Smooth muscle cell (in vitro differentiated cells): ENCODE results near the gene NEK6. TPM values are rescaled to one million over a fixed set of nuclear protein-coding genes. Genes with fewer than 3 reads are reported as not detected.

Experiments used
- DNase-seq: peaks from one replicate; lab custom pipeline; 2025; ENCODE audit not compliant: unreplicated experiment; lab: John Stamatoyannopoulos, UW
- H2AFZ ChIP-seq: fragments of 200-600 bp; sonication (generic); 2 replicates; pipeline ENCODE4 v1.6.0; 2016; ENCODE audit warnings: antibody characterized with exemption, low read depth, mild to moderate bottlenecking
- H3F3A ChIP-seq: fragments of 200-600 bp; sonication (generic); 2 replicates; pipeline ENCODE4 v1.6.0; 2017; ENCODE audit warnings: antibody characterized with exemption, low read depth
- H3K27ac ChIP-seq: fragments of 200-600 bp; sonication (generic); 2 replicates; pipeline ENCODE4 v1.5.1; 2016; ENCODE audit warnings: low read depth, mild to moderate bottlenecking
- H3K27me3 ChIP-seq: fragments of 200-600 bp; sonication (generic); 2 replicates; pipeline ENCODE4 v1.6.1; 2016; ENCODE audit warnings: low read depth, mild to moderate bottlenecking
- H3K36me3 ChIP-seq: fragments of 200-600 bp; sonication (generic); 2 replicates; pipeline ENCODE4 v1.5.1; 2016; ENCODE audit warnings: low read depth
- H3K4me1 ChIP-seq: fragments of 200-600 bp; sonication (generic); 2 replicates; pipeline ENCODE4 v1.5.1; 2016; ENCODE audit warnings: low read depth
- H3K4me2 ChIP-seq: fragments of 200-600 bp; sonication (generic); 2 replicates; pipeline ENCODE4 v1.6.0; 2016; ENCODE audit warnings: mild to moderate bottlenecking
- H3K4me3 ChIP-seq: fragments of 200-600 bp; sonication (generic); 2 replicates; pipeline ENCODE4 v1.5.1; 2016; ENCODE audit warnings: mild to moderate bottlenecking
- H3K79me2 ChIP-seq: fragments of 200-600 bp; sonication (generic); 2 replicates; pipeline ENCODE4 v1.6.0; 2016; ENCODE audit warnings: low read depth, mild to moderate bottlenecking
- H3K9ac ChIP-seq: fragments of 200-600 bp; sonication (generic); 2 replicates; pipeline ENCODE4 v1.6.0; 2016; ENCODE audit warnings: low read depth
- H3K9me3 ChIP-seq: fragments of 200-600 bp; sonication (generic); replicated peaks from 2 replicates; pipeline ENCODE4 v1.5.1; 2016; ENCODE audit warnings: low read depth
- H4K20me1 ChIP-seq: fragments of 200-600 bp; sonication (generic); 2 replicates; pipeline ENCODE4 v1.6.0; 2016; ENCODE audit warnings: low read depth
- CTCF ChIP-seq: fragments of 200-600 bp; sonication (generic); IDR thresholded peaks from 2 replicates; pipeline ENCODE4 v1.5.1; 2017; ENCODE audit warnings: borderline replicate concordance, mild to moderate bottlenecking, antibody characterized with exemption; ENCODE audit not compliant: insufficient read depth, poor library complexity, severe bottlenecking
- WGBS: methylation state at CpG from one replicate; pipeline ENCODE4 v1.1.7; 2016; ENCODE audit warnings: low lambda C conversion rate; 5-methylcytosine and 5-hydroxymethylcytosine counted together
- polyA plus RNA-seq: library from polyadenylated mRNA; unstranded; fragments of >200 nt; fragmentation: Nextera tagmentation; extraction: Ambion mirVana; gene quantifications from 2 replicates; pipeline ENCODE4 v1.2.1, GENCODE V29; 2016
- total RNA-seq: library from RNA; depleted of rRNA; stranded (reverse); fragments of >200 nt; gene quantifications from 2 replicates; pipeline ENCODE4 v1.2.3, GENCODE V29; 2014

The NEK6 gene
- total and polyA plus RNA-seq, 2 experiments from 2014 or later, result 45.9 to 108 TPM

GRCh38 chr9:124321416-124321815, 63.7 kb downstream of the NEK6 start:
- H3K4me3 ChIP-seq, result no peak overlapping the region
- no peaks in the 10 kb centered on the region for H3K27me3 ChIP-seq
- no peaks in the 10 kb centered on the region for H3F3A ChIP-seq
- TF ChIP-seq CTCF, result no peak
- WGBS, result 93% methylated on average over 12 of the region's 12 CpGs
- no peak overlapping the region for H3K9ac ChIP-seq
- no peak overlapping the region for H3K27ac ChIP-seq
- no peak for DNase-seq
- no peaks in the 10 kb centered on the region for H3K36me3 ChIP-seq
- peaks cover 67% of the 10 kb centered on the region for H4K20me1 ChIP-seq
- no peaks in the 10 kb centered on the region for H3K79me2 ChIP-seq
- no peaks in the 10 kb centered on the region for H3K4me1 ChIP-seq
- no peak overlapping the region for H3K4me2 ChIP-seq
- H3K9me3 ChIP-seq, result no peaks in the 10 kb centered on the region
- H2AFZ ChIP-seq, result no peak overlapping the region

DNA sequence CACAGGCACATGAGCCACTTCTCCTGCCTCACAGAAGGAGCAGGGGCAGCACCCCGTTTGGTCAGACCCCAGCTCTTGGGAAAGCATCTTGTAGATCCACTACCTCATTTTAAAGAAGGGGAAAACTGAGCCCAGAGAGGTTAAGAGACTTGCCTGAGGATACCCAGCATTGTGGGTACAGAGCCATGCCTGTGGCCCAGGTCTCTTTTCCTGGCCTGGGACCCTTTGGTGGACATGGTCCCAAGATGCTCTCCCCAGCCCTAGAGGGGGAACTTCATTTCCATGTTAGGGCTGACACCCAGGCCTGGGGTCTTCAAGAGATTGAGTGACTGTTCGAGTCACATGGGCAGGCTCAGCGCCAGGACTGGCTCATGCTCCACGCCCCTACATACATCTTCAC, 64.2 kb downstream of the NEK6 start:
- Histone ChIP-seq H3K9ac (no peak overlapping the region), H3F3A (no peaks in the 10 kb centered on the region), H2AFZ (no peak overlapping the region), H3K9me3 (no peaks in the 10 kb centered on the region), H3K4me2 (no peak overlapping the region), H3K79me2 (no peaks in the 10 kb centered on the region), H3K27ac (no peak overlapping the region), H3K4me3 (no peak overlapping the region), H4K20me1 (peaks cover 62% of the 10 kb centered on the region), H3K36me3 (no peaks in the 10 kb centered on the region), H3K27me3 (no peaks in the 10 kb centered on the region), H3K4me1 (no peaks in the 10 kb centered on the region)
- DNase-seq, result no peak
- TF ChIP-seq CTCF, result no peak
- 78% methylated on average over 3 of the region's 4 CpGs for WGBS

GRCh38 chr9:124322618-124323432, 65.1 kb downstream of the NEK6 start:
- 92% methylated on average over 18 of the region's 18 CpGs for WGBS
- H3K4me3 ChIP-seq, result no peak overlapping the region
- no peak overlapping the region for H3K9ac ChIP-seq
- no peaks in the 10 kb centered on the region for H3K79me2 ChIP-seq
- H3K27ac ChIP-seq, result no peak overlapping the region
- TF ChIP-seq CTCF, result no peak
- H3K4me1 ChIP-seq, result no peaks in the 10 kb centered on the region
- H3K27me3 ChIP-seq, result no peaks in the 10 kb centered on the region
- H4K20me1 ChIP-seq, result peaks cover 58% of the 10 kb centered on the region
- H3K36me3 ChIP-seq, result no peaks in the 10 kb centered on the region
- H2AFZ ChIP-seq, result no peak overlapping the region
- DNase-seq, result no peak
- H3K4me2 ChIP-seq, result no peak overlapping the region
- no peaks in the 10 kb centered on the region for H3K9me3 ChIP-seq
- no peaks in the 10 kb centered on the region for H3F3A ChIP-seq

DNA sequence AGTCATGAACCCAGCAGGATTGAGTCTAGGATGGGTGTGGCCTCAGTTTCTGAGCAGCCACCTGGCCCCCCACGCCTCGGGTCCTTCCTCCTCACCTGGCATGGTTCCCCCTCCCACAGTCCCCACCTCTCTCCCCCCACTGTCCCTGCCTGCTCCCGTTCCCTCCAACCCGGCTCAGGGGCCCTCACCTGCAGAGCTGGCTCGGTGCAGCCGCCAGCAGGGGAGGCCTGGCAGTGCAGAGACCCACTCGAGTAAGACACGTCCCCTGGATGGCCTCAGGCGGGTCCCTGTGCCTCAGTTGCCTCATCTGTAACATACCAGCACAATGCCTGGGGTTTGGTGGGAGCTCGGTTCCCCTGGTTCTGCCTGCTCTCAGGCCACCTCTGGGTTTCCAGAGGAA, 66.2 kb downstream of the NEK6 start:
- Histone ChIP-seq H3K9ac (no peak overlapping the region), H3K4me3 (no peak overlapping the region), H3K4me1 (no peaks in the 10 kb centered on the region), H3K9me3 (no peaks in the 10 kb centered on the region), H3K4me2 (no peak overlapping the region), H3K27me3 (no peaks in the 10 kb centered on the region), H3F3A (no peaks in the 10 kb centered on the region), H3K79me2 (no peaks in the 10 kb centered on the region), H4K20me1 (peaks cover 62% of the 10 kb centered on the region), H3K27ac (no peak overlapping the region), H2AFZ (no peak overlapping the region), H3K36me3 (no peaks in the 10 kb centered on the region)
- TF ChIP-seq CTCF, result no peak
- 91% methylated on average over 6 of the region's 10 CpGs for WGBS
- DNase-seq, result no peak
